OCI-LY3 (cell line): Measurements from ENCODE around the gene PAEP.
"Not testable (repeated sequence)": the region's sequence is repeated elsewhere in the genome, so short reads cannot be mapped to it uniquely, and the experiment has no call there.

Source experiments
- H2AFZ ChIP-seq: fragments of 200-600, 300-600 bp; shearing (Covaris generic); 2 replicates; pipeline ENCODE4 v1.6.0; 2014; ENCODE audit warnings: antibody characterized with exemption, low read depth, low read length
- H3K27ac ChIP-seq: fragments of 200-600, 300-600 bp; sonication (generic); 2 replicates; pipeline ENCODE4 v1.5.1; 2014; ENCODE audit warnings: mild to moderate bottlenecking, low read length, moderate library complexity, mixed read lengths
- H3K27me3 ChIP-seq: fragments of 200-600, 300-600 bp; sonication (generic); 2 replicates; pipeline ENCODE4 v1.6.1; 2014; ENCODE audit warnings: low read depth, low read length, mixed read lengths
- H3K36me3 ChIP-seq: fragments of 200-600, 300-600 bp; sonication (generic); replicated peaks from 2 replicates; pipeline ENCODE3; 2014; ENCODE audit warnings: low read depth, low read length, mixed read lengths
- H3K4me1 ChIP-seq: fragments of 300-600, 200-600 bp; sonication (generic); 2 replicates; pipeline ENCODE4 v1.6.1; 2014; ENCODE audit warnings: low read length, mixed read lengths
- H3K4me2 ChIP-seq: fragments of 200-600, 300-600 bp; sonication (generic); 2 replicates; pipeline ENCODE4 v1.6.1; 2014; ENCODE audit warnings: low read length, mixed read lengths
- H3K4me3 ChIP-seq: fragments of 300-600, 200-600 bp; sonication (generic); 2 replicates; pipeline ENCODE4 v1.5.1; 2014; ENCODE audit warnings: antibody characterized with exemption, mild to moderate bottlenecking, low read length, moderate library complexity
- H3K79me2 ChIP-seq: fragments of 300-600, 200-600 bp; shearing (Covaris generic); 2 replicates; pipeline ENCODE4 v1.6.1; 2014; ENCODE audit warnings: mild to moderate bottlenecking, low read length, mixed read lengths
- H3K9ac ChIP-seq: fragments of 300-600, 200-600 bp; shearing (Covaris generic); 2 replicates; pipeline ENCODE4 v1.6.0; 2014; ENCODE audit warnings: mild to moderate bottlenecking, low read length, moderate library complexity
- H3K9me3 ChIP-seq: fragments of 200-600, 300-600 bp; shearing (Covaris generic); 2 replicates; pipeline ENCODE4 v1.6.1; 2014; ENCODE audit warnings: low read length, mixed read lengths; ENCODE audit not compliant: insufficient read depth
- H4K20me1 ChIP-seq: fragments of 200-600, 300-600 bp; sonication (generic); 2 replicates; pipeline ENCODE4 v1.6.1; 2016; ENCODE audit warnings: low read length, mixed read lengths; ENCODE audit not compliant: insufficient read depth
- CTCF ChIP-seq: fragments of 200-600, 300-600 bp; sonication (generic); IDR thresholded peaks from 2 replicates; pipeline ENCODE4 v1.5.1; 2014; ENCODE audit warnings: antibody characterized with exemption, low read length, low read depth
- EZH2phosphoT487 ChIP-seq: fragments of 200-600 bp; shearing (Covaris generic); IDR thresholded peaks from 2 replicates; pipeline ENCODE4 v1.6.1; 2018; ENCODE audit warnings: antibody characterized with exemption, mixed run types, low read depth

Gene PAEP

GRCh38 chr9:135547756-135548736, 13.5 kb upstream of the PAEP start:
- Histone ChIP-seq H3K4me3 (no peak overlapping the region), H3K27ac (no peak overlapping the region), H3K9me3 (no peaks in the 10 kb centered on the region), H3K4me2 (no peak overlapping the region), H2AFZ (no peak overlapping the region), H3K36me3 (no peaks in the 10 kb centered on the region), H3K27me3 (no peaks in the 10 kb centered on the region), H3K4me1 (no peaks in the 10 kb centered on the region), H3K79me2 (no peaks in the 10 kb centered on the region), H3K9ac (no peak overlapping the region), H4K20me1 (no peaks in the 10 kb centered on the region)
- no peak for TF ChIP-seq CTCF
- TF ChIP-seq EZH2phosphoT487, result no peak

- not testable (repeated sequence) for H3K9me3 ChIP-seq, H3K4me2 ChIP-seq, H3K27me3 ChIP-seq, H4K20me1 ChIP-seq, H3K36me3 ChIP-seq, H3K4me1 ChIP-seq, H3K27ac ChIP-seq, H3K79me2 ChIP-seq, H3K9ac ChIP-seq, H3K4me3 ChIP-seq, H2AFZ ChIP-seq
These were observed 11.8 kb upstream of the PAEP start for GRCh38 chr9:135549478-135550343.

GRCh38 chr9:135550344-135550918, 11.1 kb upstream of the PAEP start:
- Histone ChIP-seq H2AFZ (no peak overlapping the region), H3K27me3 (no peaks in the 10 kb centered on the region)

GRCh38 chr9:135551031-135551430, 10.5 kb upstream of the PAEP start:
- no peaks in the 10 kb centered on the region for H3K79me2 ChIP-seq
- H3K27ac ChIP-seq, result no peak overlapping the region
- no peak overlapping the region for H3K9ac ChIP-seq
- H2AFZ ChIP-seq, result no peak overlapping the region
- TF ChIP-seq CTCF (no peak), EZH2phosphoT487 (no peak)
- no peak overlapping the region for H3K4me2 ChIP-seq
- H3K4me3 ChIP-seq, result no peak overlapping the region
- H3K36me3 ChIP-seq, result no peaks in the 10 kb centered on the region
- H3K9me3 ChIP-seq, result no peaks in the 10 kb centered on the region
- H3K4me1 ChIP-seq, result no peaks in the 10 kb centered on the region
- H3K27me3 ChIP-seq, result no peaks in the 10 kb centered on the region
- H4K20me1 ChIP-seq, result no peaks in the 10 kb centered on the region

More at GRCh38 chr9:135550344-135550918, 11.1 kb upstream of the PAEP start:
- Histone ChIP-seq H3K4me3 (no peak overlapping the region), H3K9ac (no peak overlapping the region), H3K4me1 (no peaks in the 10 kb centered on the region), H3K27ac (no peak overlapping the region), H3K9me3 (no peaks in the 10 kb centered on the region), H4K20me1 (no peaks in the 10 kb centered on the region), H3K79me2 (no peaks in the 10 kb centered on the region), H3K4me2 (no peak overlapping the region), H3K36me3 (no peaks in the 10 kb centered on the region)
- TF ChIP-seq CTCF, result no peak
- no peak for TF ChIP-seq EZH2phosphoT487
